Thoracic aorta (tissue), 2 donors: ENCODE measurements around the gene ZBTB7C. TPM values are rescaled to one million over a fixed set of nuclear protein-coding genes. Genes with fewer than 3 reads are reported as not detected.

Experiments used
- ATAC-seq: fragments of 150-250 bp; one replicate; pipeline ENCODE4 v1.8.0; 2017; ENCODE audit warnings: low read depth; ENCODE audit not compliant: insufficient number of reproducible peaks, low FRiP score
- DNase-seq: peaks from one replicate; pipeline ENCODE4 v3.0.0-alpha.2; 2020; ENCODE audit warnings: low spot score
- H3K27ac ChIP-seq, 2 donors: fragments of 200-600 bp; sonication (generic); 1 replicate in 1 of 2; 2 replicates in 1 of 2; pipeline ENCODE4 v1.5.1; 2016; ENCODE audit warnings: mild to moderate bottlenecking in 2 of 2, moderate library complexity in 2 of 2
- H3K27me3 ChIP-seq: fragments of 200-600 bp; sonication (generic); replicated peaks from 2 replicates; pipeline ENCODE4 v1.6.0; 2016; ENCODE audit warnings: mild to moderate bottlenecking; ENCODE audit not compliant: insufficient read depth
- H3K36me3 ChIP-seq: fragments of 200-600 bp; sonication (generic); one replicate; pipeline ENCODE4 v1.5.1; 2016
- H3K4me1 ChIP-seq, 2 donors: fragments of 200-600 bp; sonication (generic); 1 replicate in 1 of 2; 2 replicates in 1 of 2; pipeline versions ENCODE4 v1.5.1 to v1.6.0; 2016; ENCODE audit warnings: low read depth in 2 of 2, mild to moderate bottlenecking in 1 of 2; ENCODE audit not compliant: control insufficient read depth in 1 of 2
- H3K4me3 ChIP-seq: fragments of 200-600 bp; sonication (generic); 2 replicates; pipeline ENCODE4 v1.5.1; 2016; ENCODE audit warnings: mild to moderate bottlenecking
- H3K9me3 ChIP-seq: fragments of 200-600 bp; sonication (generic); 2 replicates; pipeline ENCODE4 v1.5.1; 2016
- CTCF ChIP-seq: fragments of 200-600 bp; sonication (generic); IDR thresholded peaks from one replicate; pipeline ENCODE4 v1.5.1; 2019; ENCODE audit warnings: antibody characterized with exemption
- total RNA-seq, 2 donors: library from RNA; depleted of rRNA; stranded (reverse); fragments of >200 nt; gene quantifications; one replicate each; pipeline versions ENCODE4 v1.1.0 to v1.2.3, GENCODE V29; 2016

The ZBTB7C gene
- total RNA-seq, 2 donors from 2014 or later = 9.6 to 10.9 TPM

GRCh38 chr18:47985866-47986265 is 423.3 kb downstream of the ZBTB7C start:
- DNase-seq (no peak), ATAC-seq (no peak)
- Histone ChIP-seq H3K9me3 (no peaks in the 10 kb centered on the region), H3K4me3 (no peak overlapping the region), H3K27me3 (no peaks in the 10 kb centered on the region), H3K36me3 (no peaks in the 10 kb centered on the region), H3K4me1 (no peaks in the 10 kb centered on the region), H3K27ac (no peak overlapping the region)
- no peak for TF ChIP-seq CTCF

- Histone ChIP-seq H3K27me3 (no peaks in the 10 kb centered on the region), H3K27ac (no peak overlapping the region), H3K4me1 (no peaks in the 10 kb centered on the region), H3K9me3 (no peaks in the 10 kb centered on the region), H3K4me3 (no peak overlapping the region), H3K36me3 (no peaks in the 10 kb centered on the region)
- no peak for ATAC-seq
- DNase-seq = no peak
- TF ChIP-seq CTCF = no peak
These were observed 424.2 kb downstream of the ZBTB7C start for GRCh38 chr18:47984991-47985390.

- Histone ChIP-seq H3K9me3 (no peaks in the 10 kb centered on the region), H3K27me3 (no peaks in the 10 kb centered on the region), H3K27ac (no peak overlapping the region), H3K4me1 (no peaks in the 10 kb centered on the region), H3K4me3 (no peak overlapping the region), H3K36me3 (no peaks in the 10 kb centered on the region)
- TF ChIP-seq CTCF = no peak
- DNase-seq = no peak
- ATAC-seq = no peak
These were observed 425.2 kb downstream of the ZBTB7C start for GRCh38 chr18:47983946-47984345.

GRCh38 chr18:47983055-47983454 is 426.1 kb downstream of the ZBTB7C start:
- Histone ChIP-seq H3K4me1 (no peaks in the 10 kb centered on the region), H3K27me3 (no peaks in the 10 kb centered on the region), H3K4me3 (no peak overlapping the region), H3K36me3 (no peaks in the 10 kb centered on the region), H3K9me3 (no peaks in the 10 kb centered on the region), H3K27ac (no peak overlapping the region)
- ATAC-seq = no peak
- no peak for DNase-seq
- no peak for TF ChIP-seq CTCF

GRCh38 chr18:47981830-47982229 is 427.4 kb downstream of the ZBTB7C start:
- Histone ChIP-seq H3K36me3 (no peaks in the 10 kb centered on the region), H3K27me3 (no peaks in the 10 kb centered on the region), H3K27ac (no peak overlapping the region), H3K9me3 (no peaks in the 10 kb centered on the region), H3K4me3 (no peak overlapping the region), H3K4me1 (no peaks in the 10 kb centered on the region)
- ATAC-seq (no peak), DNase-seq (no peak)
- no peak for TF ChIP-seq CTCF
